ENCODE results near the gene OLFML1. TPM values are rescaled to one million over a fixed set of nuclear protein-coding genes. Genes with fewer than 3 reads are reported as not detected.

OLFML1 gene
- total and polyA plus RNA-seq, 11 donors = 1.7 to 17.9 (median 4.0) TPM

- no peaks in the 10 kb centered on the region for H3K36me3 ChIP-seq
- no peaks in the 10 kb centered on the region for H3K9me3 ChIP-seq
- H3K27me3 ChIP-seq = no peaks in the 10 kb centered on the region
- no peak overlapping the region for H3K4me3 ChIP-seq
- intact Hi-C loops (cut with DNase I) = no loop called here
- no peak overlapping the region for H3K27ac ChIP-seq
- ATAC-seq = no peak
- peaks cover 0 to 22% (median 5%) of the 10 kb centered on the region in 12 donors for H3K4me1 ChIP-seq
- WGBS, 4 donors = 82 to 95% (median 91%) methylated on average over 3 of the region's 3 CpGs
- no peak for DNase-seq
- TF ChIP-seq POLR2A (IDR thresholded peaks at IDR 0.05) = no peak
- no peak for TF ChIP-seq CTCF (IDR thresholded peaks at IDR 0.05)
Observed at GRCh38 chr11:7544021-7544420, 58.7 kb downstream of the OLFML1 start.

GRCh38 chr11:7545611-7546010, 60.3 kb downstream of the OLFML1 start:
- Histone ChIP-seq H3K27ac (no peak overlapping the region), H3K27me3 (no peaks in the 10 kb centered on the region), H3K36me3 (peaks cover 0 to 8% (median 0%) of the 10 kb centered on the region in 9 donors), H3K9me3 (no peaks in the 10 kb centered on the region), H3K4me3 (no peak overlapping the region), H3K4me1 (peaks cover 0 to 22% (median 4%) of the 10 kb centered on the region in 12 donors)
- ATAC-seq (no peak), DNase-seq (no peak)
- 91 to 94% (median 92%) methylated on average over 4 of the region's 4 CpGs for WGBS, 4 donors
- intact Hi-C loops (cut with DNase I) = no loop called here
- no peak for TF ChIP-seq POLR2A (IDR thresholded peaks at IDR 0.05)
- no peak for TF ChIP-seq CTCF (IDR thresholded peaks at IDR 0.05)

- ATAC-seq (no peak), DNase-seq (no peak)
- Histone ChIP-seq H3K9me3 (no peaks in the 10 kb centered on the region), H3K4me1 (peaks cover 0 to 22% (median 4%) of the 10 kb centered on the region in 12 donors), H3K27ac (no peak overlapping the region), H3K4me3 (no peak overlapping the region), H3K27me3 (no peaks in the 10 kb centered on the region), H3K36me3 (peaks cover 0 to 8% (median 0%) of the 10 kb centered on the region in 9 donors)
- 92 to 98% (median 96%) methylated on average over 3 of the region's 3 CpGs for WGBS, 4 donors
- intact Hi-C loops (cut with DNase I) = no loop called here
- TF ChIP-seq CTCF (IDR thresholded peaks at IDR 0.05) (no peak), POLR2A (IDR thresholded peaks at IDR 0.05) (no peak)
Observed at GRCh38 chr11:7546324-7546791, 61.1 kb downstream of the OLFML1 start.

- H3K9me3 ChIP-seq = no peaks in the 10 kb centered on the region
- TF ChIP-seq CTCF (IDR thresholded peaks at IDR 0.05) (no peak), POLR2A (IDR thresholded peaks at IDR 0.05) (no peak)
- DNase-seq (no peak), ATAC-seq (no peak)
- intact Hi-C loops (cut with DNase I) = no loop called here
- peaks cover 0 to 8% (median 0%) of the 10 kb centered on the region in 9 donors for H3K36me3 ChIP-seq
- WGBS, 4 donors = 72 to 77% (median 74%) methylated on average over 4 of the region's 4 CpGs
- H3K27ac ChIP-seq = no peak overlapping the region
- H3K27me3 ChIP-seq = no peaks in the 10 kb centered on the region
- peaks cover 0 to 22% (median 4%) of the 10 kb centered on the region in 12 donors for H3K4me1 ChIP-seq
- H3K4me3 ChIP-seq = no peak overlapping the region
Observed at GRCh38 chr11:7547687-7548086, 62.4 kb downstream of the OLFML1 start.

Measured in heart left ventricle (tissue), 16 donors.